GM21737 (cell line): ENCODE measurements around the gene AQR.
"Not testable (repeated sequence)": the region's sequence is repeated elsewhere in the genome, so short reads cannot be mapped to it uniquely, and the experiment has no call there.

Experiments used
- ATAC-seq: cut with Tn5 transposase; IDR thresholded peaks from one replicate; pipeline ENCODE4 v1.9.1; 2021; ENCODE audit warnings: mild to moderate bottlenecking, moderate library complexity; ENCODE audit not compliant: unreplicated experiment

AQR gene

DNA sequence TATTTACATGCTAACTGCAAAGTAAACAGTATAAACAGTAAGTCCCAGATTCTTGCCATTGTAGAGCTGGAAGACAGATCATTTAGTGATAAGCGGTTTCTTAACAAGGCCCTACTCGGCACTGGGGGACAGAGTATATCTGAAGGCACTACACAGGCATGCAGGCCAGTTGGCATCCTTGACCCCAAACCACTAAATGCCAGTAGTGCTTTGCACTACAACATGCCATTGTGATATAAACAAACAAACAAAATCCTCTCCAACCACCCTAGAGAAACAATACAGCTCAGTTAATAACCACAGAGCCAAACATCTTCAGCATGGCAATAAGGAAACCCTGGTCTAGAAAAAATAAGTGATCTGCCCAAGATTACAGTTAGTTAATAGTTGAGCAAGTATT lies 5.3 kb downstream of the AQR start:
- ATAC-seq: no peak

DNA sequence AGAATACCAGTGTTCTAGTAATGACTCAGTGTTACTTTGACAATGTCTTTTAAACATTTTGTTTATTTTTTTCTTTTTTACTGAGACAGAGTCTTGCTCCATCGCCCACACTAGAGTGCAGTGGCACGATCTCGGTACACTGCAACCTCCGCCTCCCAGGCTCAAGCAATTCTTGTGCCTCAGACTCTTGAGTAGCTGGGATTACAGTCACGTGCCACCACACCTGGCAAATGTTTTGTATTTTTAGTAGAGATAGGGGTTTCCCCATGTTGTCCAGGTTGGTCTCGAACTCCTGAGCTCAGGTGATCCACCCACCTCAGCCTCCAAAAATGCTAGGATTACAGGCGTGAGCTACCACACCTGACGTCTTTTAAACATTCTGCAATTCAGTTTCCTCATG lies 15.7 kb downstream of the AQR start:
- ATAC-seq: no peak

DNA sequence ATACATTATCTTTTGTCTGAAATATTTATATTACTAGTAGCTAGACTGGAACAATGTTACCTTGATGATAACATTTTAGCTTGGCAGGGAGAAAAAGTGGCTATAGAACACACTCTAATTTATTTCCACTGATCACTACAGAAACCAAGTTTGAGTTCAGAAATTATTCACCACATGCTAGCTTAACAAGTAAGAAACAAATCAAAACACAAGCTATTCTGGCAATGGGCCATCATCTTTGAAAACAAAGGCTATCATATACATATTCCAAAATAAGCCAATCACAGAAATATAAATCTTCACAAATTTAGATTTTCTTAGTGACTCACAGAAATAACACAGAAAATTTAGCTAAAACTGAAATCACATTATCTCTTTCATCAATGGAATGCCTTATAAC lies 17.1 kb downstream of the AQR start:
- no peak for ATAC-seq

DNA sequence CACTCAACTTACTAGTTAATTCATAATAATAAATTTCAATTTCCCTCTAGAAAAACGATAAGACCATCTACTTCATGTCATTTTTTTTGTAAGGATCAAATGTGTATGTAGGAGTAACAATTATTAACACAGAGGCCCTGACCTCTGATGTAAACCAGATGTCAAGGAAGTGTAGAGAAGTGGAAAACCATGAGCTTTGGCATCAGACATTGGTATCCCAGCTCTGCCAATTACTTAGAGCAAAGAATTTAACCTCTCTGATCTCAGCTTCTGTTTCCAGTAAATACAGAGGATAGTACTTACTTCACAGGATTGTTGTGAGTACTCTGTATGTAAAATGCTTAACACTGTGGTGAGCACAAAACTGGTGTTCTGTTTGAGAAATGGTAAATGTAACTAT lies 17.5 kb downstream of the AQR start:
- ATAC-seq: no peak

DNA sequence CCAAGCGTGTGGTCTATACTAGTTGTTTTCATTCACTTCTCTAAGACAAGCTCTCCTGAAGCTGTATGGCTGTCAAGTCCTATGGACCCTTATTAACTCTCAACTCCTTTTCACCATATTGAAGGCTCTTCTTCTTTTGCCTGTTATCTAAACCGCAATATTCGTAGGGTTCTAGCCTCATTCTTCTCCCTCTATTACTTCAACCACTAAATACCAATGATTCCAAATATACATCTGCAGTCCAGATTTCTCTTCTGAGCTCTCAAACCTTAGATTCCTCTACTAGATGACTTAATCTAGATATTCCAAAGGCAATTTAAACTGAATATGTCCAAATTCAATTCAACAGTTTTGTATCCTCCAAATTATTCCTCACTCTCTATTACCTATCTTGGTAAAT lies 24.6 kb downstream of the AQR start:
- ATAC-seq: no peak

DNA sequence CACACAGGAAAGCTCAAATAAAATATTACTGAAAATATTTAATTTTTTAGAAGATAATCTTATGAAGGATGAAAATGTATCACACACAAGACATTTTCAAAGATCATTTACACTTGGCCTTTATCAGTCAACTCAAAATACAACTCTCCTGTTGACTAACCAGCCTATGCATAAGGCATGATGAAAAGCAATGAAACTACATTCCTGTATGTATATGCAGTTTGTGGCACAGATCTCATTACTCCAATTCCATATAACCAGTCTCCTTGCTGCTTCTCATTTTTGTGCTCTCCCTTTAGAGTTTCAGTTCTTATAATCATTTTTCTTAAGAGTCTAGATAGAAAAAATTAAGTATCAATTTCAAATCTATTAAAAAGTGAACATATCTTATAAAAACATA lies 25.8 kb downstream of the AQR start:
- no peak for ATAC-seq

DNA sequence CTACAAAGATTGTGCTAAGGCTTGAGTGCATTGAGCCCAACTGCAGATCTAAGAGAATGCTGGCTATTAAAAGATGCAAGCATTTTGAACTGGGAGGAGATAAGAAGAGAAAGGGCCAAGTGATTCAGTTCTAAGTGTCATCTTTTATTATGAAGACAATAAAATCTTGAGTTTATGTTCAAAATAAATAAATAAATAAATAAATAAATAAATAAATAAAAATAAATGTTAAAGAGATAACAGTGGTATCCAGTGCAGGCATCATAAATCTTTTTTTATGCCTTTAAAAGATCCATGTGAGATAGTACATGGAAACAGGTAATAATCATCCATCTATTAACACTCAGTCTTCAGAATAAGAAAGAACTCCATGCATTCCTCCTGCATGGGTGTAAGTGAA lies 26.3 kb downstream of the AQR start:
- not testable (repeated sequence) for ATAC-seq

DNA sequence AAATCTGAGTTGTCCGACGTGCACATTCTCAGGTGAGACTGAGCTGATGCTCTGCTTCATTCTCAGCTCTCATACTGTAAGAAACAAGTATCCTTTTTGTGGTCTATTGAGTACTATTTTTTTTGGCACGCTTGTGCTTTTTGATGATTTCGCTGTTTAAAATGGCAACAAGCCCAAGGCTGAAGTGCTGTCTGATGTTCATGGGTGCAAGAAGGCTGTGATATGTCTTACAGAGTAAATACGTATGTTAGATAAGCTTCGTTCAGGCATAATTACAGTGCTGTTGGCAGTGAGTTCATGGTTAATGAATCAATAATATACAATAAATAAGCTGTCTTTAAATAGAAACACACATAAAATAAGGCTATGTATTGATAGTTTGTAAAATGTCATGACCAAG lies 27.2 kb downstream of the AQR start:
- no peak for ATAC-seq

DNA sequence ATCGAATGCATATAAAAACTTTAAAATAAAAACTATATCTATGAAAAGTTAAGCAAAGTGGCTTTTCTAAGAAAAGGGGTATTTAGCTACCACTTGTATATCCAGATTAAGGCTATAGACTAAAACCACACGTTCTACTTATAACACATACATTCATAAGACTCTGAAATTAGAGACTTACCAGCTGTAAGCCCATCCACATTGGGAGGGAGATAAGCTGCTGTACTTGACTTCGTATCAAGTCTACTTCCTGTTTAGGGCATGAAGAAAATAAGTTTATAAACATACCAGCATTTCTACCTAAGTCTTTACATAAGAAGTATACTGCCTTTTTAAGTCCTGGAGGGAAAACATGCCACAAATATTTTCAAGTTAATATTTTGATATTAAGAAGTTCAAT lies 27.7 kb downstream of the AQR start:
- no peak for ATAC-seq

DNA sequence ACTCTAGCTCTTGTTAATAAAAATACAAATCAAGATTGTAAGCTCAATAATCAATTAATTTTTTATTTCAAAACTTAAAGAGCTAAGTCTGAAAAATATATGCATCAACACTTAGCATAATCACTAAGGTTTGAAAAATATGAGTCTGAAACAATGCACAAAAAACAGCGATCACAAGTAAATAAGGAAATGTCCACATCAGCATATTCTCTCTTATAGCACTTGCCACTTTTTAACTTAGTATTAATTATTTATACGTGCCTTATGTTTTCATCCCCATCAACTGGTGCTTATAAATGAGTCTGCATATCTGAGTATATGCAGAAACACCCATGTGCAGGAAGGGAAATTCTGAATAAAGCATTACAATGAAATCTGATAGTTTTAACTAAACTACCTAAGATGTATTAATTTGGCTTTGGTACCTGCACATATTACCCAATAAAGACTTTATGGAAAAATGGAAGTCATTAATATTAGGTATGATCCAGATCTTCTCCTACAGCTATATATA lies 28.3 kb downstream of the AQR start:
- no peak for ATAC-seq

DNA sequence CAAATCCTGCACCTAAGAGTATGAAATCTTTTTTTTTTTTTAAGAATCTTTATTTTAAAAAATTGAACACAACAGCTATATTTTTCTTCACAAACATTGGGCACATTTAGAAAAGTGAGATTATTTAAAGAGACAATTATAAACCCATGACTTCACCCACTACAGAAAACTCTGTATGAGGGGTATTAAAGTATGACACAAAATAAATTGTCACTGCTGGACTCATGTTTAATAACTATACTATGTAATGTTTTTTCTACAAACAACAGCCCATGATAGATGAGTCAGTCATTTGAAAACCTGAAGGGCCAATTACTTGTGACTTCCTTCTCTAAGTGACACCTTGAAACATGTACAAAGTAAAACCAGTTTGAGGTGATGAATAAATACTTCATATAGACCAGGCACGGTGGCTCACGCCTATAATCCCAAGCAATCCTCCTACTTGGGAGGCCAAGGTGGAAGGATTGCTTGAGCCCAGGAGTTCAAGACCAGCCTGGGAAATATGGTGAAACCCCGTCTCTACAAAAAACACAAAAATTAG lies 36.0 kb downstream of the AQR start:
- ATAC-seq: no peak

DNA sequence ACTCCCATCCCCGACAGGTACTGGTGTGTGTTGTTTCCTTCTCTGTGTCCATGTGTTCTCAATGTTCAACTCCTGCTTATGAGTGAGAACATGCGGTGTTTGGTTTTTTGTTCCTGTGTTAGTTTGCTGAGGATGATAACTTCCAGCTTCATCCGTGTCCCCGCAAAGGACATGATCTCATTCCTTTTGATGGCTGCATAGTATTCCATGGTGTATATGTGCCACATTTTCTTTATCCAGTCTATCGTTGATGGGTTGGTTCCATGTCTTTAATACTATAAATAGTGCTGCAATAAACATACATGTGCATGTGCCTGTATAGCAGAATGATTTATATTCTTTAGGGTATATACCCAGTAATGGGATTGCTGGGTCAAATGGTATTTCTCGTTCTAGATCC lies 41.2 kb downstream of the AQR start:
- ATAC-seq: not testable (repeated sequence)

DNA sequence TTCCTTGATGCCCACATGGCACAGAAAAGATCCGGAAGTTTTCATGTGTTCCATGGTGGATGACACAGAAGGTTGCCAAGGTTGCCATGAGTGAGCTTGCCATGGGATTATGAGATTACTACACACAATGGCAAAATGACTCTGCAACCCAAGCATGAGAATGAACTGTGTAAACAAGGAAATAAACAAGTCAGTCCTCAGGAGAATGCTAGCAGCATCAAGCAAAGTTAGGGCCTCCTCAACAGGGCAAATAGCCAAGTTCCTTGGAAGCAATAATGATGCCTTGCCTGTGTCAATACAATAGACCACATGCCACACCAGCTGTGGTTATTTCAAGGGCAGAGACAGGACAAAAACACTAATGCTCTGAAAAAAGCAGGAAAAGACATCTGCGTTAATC lies 41.8 kb downstream of the AQR start:
- no peak for ATAC-seq

DNA sequence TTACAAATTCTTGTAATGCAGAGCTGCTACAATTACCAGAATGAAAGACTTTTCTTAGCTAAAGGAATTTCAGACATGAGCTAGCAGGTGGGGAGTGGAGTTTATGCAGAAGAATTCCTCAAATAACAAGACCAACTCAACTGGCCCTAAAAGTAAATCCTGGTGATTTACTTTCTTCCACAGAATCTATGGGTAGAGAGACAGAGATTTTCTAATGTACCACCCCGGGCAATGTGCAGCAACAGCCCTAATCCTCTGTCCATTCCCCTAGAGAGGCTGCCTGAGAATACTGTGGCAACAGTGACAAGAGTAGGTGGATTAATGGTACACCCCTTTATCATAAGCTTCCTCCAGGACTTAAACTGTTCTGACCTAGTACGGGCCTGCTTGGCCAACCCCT lies 55.2 kb downstream of the AQR start:
- ATAC-seq: no peak

DNA sequence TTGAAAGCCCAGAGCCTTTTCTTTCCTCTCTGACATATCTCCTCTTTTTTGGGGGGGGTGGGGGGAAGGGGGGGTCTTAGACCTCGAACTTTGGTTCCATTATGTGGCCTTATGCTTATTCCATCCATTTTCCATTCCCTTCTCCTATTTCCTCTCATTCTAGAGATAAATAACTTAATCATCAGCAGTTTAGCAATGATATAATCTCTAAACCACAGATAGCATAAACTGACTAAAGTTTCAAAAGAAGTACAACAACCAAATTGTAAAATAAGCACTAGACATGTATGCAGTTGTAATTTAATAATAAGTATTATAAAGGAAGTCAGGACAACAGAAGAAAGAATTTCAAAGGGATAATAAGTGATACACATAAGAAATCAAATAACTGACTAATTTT lies 64.5 kb downstream of the AQR start:
- no peak for ATAC-seq

DNA sequence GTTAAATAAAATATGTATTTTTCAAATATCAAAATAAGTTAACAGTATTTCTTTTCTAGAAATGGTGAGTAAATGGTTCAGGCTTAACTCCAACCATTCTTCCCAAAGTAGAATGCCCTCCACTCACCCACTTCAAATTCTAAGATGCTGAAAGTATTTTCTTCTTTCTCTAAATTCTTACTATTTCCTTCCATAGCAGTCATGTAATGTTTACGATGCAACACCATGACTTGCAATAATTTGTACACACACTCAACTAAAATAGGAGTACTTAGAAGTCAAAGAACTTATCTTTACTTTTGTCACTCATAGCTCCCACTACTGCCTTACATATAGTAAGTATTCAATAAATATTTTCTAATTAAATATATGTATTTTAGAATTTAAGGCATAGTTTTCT lies 65.0 kb downstream of the AQR start:
- no peak for ATAC-seq

DNA sequence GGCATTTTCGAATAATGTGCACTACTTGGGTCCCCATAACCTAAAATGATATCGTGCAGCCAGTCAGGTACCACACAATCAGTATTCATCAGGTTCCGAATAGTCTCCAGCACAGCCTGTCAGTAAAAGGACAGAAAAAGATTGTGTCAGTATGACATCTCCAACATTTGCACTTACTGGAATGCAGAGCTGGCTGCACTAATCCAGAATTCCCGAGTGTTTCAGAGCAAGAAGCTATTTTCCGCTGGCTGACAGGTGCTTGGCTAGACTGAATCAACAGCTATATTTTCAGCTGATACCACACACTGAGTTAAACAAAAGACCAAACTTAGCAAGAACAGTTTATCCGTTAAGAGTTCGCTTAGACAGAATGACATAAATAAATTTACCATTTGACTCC lies 68.8 kb downstream of the AQR start:
- ATAC-seq: no peak

DNA sequence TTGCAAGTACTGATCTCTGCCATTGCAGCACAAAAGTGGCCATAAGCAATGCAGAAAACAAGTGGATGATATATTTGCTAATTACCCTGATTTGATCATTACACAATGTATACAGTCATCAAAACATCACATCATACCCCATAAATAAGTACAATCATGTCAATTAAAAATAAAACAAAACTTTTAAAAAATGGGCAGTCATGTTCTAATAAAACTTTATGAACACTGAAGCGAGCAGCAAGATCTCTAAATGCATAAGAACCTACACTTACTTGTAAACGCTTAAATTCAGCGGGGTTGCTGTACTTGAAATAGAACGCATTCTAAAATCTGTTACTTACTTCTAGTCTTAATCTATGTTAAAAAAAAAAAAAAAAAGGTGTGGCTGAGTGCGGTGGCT lies 73.4 kb downstream of the AQR start:
- no peak for ATAC-seq

DNA sequence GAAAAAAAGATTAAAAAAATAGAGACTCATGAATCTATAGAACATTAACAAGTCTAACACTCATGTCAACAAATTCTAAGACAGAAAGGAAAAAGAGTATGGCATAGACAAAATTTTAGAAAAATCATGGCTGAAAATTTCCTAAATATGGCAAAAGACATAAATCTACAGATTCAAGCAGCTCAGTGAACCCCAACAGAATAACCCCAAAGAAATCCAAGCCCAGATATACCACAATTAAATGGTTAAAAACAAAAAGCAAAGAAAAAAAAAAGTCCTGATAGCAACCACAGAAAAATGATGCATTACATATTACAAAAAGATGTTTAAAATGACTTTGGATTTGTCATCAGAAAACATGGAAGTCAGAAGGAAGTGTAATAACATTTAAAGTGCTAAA lies 75.6 kb downstream of the AQR start:
- ATAC-seq: no peak

DNA sequence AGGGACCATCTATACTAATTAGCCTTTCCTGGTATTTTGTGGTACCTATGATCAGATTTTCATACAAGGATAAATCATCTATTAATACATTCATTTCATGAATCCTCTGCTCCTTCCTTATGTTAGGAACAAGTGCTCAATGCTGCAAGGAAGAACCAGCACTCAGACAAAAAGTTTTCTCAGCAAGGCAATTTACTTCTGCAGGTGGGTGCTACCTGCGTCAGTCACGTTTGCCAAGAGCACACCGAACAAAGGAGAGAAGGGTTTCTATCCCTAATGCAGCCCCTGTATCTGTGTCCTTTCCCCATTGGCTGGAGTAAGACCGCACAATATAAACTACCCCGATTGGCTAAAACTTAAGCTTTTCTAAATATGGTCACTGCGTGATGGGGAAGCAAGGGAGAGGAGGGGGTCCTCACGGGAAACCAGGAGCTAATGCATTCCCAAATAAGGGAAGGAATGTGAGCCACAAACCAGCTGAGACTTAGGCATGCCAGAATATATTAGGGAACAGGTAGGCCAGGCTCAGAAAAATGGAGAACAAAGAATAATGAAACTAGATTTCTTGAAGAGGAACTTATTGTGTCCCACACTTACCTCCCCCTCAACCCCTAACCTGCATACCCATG lies 76.5 kb downstream of the AQR start:
- no peak for ATAC-seq

DNA sequence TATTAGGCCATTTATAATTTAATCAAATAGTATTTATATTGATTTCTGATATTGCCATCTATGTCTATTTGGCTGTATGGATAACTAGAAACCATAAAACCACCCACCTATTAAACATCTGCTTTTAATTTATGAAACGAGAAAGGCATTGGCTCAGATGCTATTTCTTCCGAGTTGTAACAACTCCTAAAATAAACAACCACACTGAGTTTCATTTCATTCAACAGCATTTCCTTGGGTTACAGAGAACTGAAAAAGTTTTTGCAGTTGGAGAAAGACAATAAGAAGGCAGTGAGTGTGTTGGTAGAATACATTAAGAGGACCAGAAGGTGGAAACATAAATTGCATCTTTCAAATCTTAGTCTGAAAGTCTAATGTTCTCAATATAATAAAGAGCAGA lies 79.1 kb downstream of the AQR start:
- no peak for ATAC-seq

DNA sequence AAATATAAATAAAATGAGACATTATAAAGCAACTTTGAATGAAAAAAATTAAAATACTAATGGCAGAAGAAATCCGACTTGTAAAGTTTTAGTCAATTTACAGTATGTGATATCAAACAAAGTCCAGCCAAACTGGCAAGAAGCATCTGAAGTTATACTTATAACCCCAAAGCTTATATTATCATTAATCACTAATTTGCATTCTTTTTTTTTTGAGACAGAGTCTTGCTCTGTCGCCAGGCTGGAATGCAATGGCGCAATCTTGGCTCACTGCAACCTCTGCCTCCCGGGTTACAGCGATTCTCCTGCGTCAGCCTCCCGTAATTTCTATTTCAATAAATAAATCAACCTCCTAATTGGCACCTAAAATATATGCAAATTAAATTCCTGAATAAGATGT lies 80.1 kb downstream of the AQR start:
- no peak for ATAC-seq

DNA sequence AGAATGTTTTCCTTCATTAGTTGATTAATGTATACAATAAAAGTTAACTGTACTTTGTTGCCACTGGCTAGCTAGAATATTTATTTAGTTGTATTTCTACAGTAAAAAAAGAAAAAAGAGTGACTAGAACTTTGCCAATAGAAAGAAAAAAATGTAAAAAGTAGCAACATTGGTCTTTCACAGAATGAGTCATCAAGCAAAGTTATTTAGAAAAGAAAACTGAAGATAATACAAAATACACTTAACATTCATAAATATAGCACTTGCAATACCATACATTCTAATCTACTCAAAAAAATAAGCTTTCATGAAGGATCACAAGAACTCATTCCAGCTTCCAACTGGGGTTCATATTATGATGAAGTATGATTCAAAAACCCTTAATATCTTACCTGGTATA lies 83.4 kb downstream of the AQR start:
- no peak for ATAC-seq
